ENCODE results near the gene PPIF.
A peak's percentile ranks its signal among the peaks of the same experiment; 100 is the strongest.

The PPIF gene

DNA sequence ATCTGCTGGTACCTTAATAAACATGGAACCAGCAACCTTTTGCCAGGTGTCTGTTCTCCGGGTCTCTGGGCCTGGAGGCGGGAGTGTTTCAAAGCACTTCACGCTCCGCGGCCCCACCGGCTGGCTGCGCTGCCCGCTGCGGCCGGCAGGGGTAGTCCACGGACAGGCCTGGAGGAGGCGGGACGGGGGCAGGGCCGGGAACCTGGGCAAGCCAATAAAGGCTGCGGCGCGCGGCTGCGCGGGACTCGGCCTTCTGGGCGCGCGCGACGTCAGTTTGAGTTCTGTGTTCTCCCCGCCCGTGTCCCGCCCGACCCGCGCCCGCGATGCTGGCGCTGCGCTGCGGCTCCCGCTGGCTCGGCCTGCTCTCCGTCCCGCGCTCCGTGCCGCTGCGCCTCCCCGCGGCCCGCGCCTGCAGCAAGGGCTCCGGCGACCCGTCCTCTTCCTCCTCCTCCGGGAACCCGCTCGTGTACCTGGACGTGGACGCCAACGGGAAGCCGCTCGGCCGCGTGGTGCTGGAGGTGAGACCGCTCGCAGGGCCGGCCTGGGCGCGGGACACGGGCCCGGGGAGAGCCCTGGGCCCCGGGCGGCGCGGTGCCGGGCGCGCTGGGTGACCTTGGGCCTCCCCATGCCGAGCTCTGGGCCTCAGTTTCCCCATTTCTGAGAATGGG lies at the start of gene PPIF:
TSS of gene PPIF (plus strand) at position 244 of the 668 bp plus-strand sequence. CDS start at position 324, 80 bp downstream.
- peak; percentile 91 for DNase-seq

DNA sequence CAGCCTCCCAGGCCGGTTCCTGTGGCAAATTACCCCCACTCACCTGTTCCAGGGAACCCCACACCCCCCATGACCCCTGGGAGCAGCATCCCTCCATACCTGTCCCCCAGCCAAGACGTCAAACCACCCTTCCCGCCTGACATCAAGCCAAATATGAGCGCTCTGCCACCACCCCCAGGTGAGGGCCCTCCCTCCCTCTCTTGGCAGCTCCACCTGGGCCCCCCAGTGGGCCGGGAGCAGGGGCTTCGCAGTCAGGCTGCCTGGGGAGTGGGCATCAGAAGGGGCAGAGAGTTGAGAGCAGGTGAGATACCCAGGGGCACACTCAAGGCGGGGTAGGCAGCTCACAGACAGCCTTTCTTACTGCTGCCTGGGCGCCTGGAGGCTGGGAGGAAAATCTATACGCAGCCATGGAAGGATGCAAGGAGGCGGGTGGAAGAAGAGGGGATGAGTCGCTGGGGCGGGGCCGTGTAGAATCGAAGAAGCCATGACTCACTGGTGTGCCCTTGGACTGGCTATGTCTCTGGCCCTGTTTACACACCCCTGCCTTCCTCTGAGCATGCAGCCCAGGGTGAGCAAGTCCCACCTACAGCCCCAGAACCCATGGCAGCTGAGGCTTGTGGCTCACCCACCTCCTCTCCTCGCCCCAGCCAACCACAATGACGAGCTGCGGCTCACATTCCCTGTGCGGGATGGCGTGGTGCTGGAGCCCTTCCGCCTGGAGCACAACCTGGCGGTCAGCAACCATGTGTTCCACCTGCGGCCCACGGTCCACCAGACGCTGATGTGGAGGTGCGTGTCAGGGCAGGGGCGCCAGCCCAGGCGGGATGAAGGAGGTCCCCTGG lies 48.6 kb upstream of the PPIF start:
- peak; percentile 90 for DNase-seq

DNA sequence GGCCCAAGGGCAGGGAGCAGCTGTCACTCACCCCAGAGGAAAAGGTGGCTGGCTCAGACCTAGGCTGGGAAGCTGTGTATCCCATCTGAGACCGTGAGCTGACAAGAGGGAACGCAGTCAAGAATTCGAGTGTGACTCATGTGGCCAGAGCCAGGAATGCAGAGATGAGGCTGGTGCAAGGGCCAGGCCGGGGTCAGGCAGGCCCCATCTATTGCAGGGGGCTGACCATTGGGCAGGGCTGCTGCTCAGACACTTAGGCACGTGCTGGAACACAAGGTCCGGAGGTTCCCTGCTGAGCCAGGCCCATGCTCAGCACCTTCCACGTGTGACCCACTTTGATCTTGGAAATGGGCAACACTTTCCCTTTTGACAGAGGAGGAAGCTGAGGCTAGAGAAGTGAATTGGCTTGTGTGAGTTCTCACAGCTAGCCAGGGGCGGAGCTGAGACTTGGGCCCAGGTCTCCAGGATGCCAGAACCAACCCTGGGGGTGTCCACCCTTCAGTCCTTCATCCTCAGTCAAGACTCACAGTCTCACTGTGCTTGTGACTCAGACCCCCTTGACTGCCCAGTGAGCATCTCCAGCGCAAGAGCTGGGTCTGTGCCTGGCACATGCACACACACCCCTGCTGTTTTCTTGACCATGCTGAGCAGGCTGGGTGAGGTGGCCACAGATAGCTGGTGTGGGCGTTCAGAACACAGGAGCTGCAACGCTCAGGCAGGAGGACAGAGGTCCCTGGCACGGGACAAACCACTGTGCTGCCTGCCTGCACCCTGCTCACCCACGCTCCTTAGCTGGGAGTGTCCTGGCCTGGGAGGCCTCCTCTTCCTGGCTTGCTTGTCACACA lies 47.6 kb upstream of the PPIF start:
- DNase-seq = peak; percentile 65

DNA sequence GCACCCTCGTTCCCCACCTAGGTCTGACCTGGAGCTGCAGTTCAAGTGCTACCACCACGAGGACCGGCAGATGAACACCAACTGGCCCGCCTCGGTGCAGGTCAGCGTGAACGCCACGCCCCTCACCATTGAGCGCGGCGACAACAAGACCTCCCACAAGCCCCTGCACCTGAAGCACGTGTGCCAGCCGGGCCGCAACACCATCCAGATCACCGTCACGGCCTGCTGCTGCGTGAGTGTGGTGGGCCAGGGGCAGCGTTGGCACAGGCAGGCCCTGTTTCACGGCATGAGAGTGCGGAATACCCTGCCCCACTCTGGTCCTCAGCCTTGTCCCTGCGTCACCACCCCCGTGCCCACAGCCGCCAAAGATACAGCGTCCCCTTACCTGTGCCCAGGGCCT lies 46.6 kb upstream of the PPIF start:
- no peak for DNase-seq

DNA sequence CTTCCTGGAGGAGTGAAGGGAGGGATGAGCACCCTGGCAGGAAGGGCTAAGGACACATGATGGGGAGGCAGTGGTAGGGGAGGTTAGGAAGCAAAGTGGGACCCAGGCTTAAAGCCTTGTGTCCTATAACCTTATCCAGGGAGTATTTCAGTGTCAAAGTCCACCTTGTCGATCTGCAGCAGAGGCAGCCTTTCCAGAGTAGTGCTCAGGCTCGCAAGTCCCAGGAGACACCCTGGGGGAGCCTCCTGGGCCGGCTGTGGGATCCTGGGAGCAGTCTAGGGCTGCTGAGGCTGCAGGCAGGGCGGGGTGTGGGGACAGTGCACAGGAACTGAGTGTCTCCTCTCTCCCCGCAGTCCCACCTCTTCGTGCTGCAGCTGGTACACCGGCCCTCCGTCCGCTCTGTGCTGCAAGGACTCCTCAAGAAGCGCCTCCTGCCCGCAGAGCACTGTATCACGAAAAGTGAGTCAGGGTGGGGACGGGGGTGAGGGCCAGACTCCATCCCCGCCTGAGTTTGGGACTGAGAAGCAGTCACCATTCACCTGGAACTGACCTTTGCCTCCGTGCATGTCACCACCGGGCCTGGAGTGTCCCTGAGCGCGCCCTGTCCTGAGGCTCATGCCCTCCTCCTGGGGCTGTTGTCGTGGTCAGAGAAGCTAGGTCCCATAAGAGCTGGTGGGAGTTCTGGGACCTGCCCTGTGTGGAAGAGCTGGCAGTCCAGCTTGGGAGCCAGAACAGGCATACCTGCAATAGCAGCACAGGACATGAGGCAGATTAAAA lies 45.3 kb upstream of the PPIF start:
- DNase-seq = no peak

DNA sequence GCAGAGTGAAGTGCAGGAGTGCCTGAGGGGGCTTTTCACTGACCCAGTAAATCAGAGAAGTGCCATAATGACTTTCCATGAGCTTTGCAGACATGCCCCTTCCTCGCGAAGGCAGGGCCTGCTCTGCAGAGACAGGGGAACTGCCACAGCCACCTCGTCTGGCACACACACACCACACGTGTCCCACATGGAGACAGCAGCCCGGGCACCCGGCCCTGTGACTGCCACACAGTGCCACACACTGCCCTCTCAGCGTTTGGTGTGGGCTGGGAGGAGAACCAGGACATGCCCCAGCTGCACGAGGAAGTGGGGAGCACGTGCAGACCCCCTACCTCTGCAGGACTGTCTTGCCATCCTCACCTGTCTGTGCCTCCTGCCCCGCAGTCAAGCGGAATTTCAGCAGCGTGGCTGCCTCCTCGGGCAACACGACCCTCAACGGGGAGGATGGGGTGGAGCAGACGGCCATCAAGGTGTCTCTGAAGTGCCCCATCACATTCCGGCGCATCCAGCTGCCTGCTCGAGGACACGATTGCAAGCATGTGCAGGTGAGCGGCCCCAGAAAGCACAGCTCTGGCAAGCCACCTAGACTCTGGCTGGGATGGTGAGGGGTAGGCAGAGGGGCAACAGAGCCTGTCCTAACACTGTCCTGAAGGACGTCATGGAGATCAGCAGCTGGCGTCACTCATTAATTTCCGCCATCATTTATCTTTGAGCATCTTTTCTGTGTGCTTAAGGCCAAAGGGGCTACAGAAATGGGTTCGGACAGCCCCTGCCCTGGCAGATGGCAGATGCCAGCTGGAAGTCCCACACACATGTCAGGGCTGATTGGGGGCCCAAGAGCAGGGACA lies 43.4 kb upstream of the PPIF start:
- no peak for DNase-seq

DNA sequence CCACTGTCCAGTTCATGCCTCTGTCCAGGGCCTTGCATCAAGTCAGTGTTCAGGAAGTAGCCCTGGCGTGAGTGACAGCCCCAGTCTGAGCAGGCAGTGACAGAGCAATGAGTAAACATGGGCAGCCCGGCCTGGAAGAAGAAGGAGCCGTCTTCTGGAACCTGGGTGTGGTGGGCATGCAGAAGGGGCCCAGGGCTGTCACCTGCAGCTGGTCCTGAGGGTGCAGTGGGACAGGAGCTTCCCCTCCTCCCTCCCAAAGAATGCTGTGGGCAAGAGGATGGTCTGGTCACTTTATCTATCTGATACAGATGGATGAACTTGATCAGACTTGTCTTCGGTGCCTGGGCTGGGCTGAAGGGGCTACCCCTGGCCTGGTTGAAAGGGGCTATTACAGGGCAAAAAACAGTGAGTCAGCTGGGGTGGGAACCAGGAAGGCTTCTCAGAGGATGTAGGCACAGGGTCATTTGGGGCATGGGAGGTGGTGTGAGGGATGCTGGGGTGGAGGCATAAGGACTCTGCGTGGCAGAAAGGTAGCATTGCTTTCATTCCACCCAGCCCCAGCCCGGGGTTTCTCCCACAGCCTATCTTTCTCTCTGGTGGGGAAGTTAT lies 42.7 kb upstream of the PPIF start:
- DNase-seq = no peak

DNA sequence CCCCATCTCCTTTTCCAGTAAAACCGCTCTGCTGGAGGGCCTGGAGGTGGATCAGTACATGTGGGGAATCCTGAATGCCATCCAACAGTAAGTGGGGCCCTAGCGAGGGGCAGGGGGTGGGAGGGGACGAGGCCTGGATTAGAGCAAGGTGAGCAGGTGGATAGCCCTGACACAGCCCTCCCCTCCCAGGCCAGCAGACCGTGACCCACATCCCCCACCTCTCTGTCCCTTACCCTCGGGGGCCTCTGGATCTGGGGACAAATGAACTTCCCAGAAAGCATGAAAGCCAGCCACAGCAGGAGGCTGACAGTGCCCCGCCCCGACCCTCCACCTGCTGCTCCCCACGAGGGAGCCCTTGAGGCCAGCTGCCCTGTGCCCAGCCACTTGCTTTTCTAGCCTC lies 41.8 kb upstream of the PPIF start:
- no peak for DNase-seq

DNA sequence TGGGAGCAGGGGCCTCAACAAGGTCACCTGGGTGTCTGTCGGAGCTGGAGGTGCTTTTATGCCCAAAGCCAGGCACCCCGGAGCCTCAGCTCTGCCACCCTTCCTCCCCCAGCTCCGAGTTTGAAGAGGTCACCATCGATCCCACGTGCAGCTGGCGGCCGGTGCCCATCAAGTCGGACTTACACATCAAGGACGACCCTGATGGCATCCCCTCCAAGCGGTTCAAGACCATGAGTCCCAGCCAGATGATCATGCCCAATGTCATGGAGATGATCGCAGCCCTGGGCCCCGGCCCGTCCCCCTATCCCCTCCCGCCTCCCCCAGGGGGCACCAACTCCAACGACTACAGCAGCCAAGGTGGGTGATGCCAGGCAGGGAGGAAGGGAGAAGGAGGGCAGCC lies 41.3 kb upstream of the PPIF start:
- DNase-seq = no peak

DNA sequence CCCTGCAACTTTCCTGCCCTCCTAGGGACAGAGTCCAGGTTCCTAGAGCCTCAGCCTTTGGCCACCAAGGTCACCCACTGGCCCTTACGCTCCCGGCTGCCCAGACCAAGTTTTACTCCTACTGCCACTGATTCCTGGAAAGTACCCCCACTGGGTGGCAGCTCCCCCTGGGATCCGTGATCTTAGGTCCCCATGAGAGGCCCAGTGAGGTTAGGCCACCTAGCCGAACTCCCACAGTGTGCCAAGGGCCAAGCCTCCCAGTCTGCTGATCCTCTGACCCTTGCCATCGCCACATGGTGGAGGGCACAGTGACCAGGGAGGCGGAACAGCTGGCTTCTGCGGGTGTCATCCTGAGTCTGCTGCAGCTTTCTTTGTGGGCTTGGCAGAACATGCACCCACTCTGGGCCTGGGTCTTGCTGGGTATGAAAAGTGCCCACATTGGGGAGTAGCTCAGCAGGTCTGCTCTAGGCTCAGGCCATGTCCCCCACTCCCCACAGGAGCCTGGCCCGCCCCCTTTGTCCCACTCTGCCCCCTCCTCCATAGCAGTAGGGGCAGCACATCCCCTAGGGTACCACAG lies 40.5 kb upstream of the PPIF start:
- no peak for DNase-seq

DNA sequence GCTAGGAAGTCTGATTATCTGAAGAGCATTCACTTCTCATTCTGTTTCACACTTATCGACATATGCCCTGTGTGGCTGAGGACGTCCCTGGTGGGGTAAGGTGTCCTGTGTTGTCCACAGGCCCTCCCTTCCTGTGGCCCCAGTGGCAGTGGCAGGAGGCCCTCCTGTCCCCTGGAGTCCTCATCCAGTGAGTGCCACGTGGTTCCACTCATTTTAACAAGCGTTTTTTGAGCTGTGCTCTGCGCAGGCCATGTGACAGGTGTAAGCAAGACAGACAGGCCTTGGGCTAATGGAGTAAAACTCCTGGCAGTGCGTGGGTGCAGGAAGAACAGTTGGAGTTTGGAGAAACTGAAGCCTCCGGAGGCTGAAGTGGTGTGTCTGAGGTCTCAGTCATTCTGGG lies 39.3 kb upstream of the PPIF start:
- no peak for DNase-seq

DNA sequence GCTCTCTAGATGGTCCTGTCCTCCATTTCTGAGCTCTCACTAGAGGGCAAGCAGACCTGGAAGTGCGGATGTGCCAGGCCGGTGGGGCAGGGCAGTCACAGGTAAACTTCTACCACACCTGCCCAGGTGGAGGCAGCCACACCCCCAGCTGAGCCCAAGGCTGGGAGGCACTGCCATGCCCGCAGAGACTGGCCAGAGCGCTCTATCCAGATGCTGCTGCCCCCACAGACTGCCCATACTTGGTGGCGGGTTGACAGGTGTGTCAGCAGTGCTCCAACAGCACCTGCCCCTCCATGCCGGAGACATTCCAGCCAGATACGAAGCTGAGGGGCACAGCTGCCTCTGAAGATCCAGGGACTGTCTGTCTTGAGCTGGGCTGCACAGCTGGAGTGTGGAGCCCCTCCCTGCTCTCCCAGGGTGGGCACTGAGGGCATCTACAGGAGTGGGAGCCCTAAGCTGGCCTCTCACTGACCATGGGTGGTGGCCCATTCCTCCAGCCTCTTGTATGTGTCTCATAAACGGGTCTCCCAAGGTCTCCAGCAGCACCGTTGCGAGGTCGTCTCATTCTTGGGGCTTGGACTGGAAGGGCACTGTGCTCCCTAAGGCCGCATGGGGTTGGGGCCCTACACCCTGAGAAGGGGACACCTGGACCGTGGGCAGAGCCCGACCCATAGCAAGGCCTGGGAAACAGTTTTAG lies 38.2 kb upstream of the PPIF start:
- no peak for DNase-seq

DNA sequence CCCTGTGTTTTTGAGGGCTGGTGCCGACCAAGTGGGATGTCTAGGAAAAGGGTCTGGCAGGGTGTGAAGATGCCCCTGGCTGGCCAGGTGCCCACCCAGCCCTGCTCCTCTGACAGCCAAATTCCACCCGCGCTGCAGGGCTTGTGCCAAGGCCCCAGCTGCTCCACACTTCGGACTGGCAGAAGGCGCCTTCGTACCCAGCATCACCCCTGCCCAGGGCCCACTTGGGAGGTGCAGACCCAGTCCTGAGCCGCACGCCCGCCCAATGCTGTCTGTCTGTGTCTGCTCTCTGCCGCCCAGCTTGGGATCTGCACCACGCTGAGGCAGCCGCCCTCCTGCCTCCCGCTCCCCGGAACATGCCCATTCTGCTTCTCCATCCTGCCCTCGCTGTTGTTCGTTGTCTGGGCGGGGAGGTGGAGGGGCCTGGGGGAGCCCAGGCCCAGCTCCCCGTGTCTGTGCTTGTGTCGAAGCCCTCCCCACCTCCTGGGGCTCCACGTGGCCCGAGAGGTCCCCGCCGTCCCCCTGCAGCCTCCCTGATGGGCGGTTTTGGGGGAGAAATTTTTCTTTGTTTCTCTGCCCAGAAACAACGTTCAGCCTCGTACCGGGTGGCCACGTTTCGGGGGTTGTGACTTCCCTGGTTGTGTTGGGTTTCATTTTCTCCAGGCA lies 36.9 kb upstream of the PPIF start:
- no peak for DNase-seq

DNA sequence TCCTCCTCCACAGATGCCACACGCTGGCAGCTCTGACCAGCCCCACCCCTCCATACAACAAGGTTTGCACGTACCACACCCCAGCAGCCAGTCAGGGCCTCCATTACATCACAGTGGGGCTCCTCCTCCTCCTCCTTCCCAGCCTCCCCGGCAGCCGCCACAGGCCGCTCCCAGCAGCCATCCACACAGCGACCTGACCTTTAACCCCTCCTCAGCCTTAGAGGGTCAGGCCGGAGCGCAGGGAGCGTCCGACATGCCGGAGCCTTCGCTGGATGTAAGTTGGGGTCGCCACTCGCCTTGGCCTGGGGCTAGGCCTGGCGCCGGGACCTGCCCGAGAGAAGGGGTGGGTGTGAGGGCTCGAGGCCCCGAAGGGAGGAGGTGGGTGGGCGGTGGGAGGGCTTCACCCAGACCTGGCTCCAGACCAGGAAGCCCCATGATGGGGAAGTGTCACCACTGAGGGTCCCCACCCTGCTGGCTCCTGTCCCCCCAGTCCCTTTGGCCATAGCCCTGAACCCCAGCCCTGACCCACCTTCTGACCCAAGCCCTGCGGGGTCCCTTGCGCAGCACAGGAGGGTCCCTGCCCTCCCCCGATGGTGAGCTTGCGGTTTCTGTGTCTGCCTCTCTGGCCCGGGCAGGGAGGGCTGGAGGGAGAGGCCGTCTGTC lies 36.2 kb upstream of the PPIF start:
- DNase-seq = no peak

DNA sequence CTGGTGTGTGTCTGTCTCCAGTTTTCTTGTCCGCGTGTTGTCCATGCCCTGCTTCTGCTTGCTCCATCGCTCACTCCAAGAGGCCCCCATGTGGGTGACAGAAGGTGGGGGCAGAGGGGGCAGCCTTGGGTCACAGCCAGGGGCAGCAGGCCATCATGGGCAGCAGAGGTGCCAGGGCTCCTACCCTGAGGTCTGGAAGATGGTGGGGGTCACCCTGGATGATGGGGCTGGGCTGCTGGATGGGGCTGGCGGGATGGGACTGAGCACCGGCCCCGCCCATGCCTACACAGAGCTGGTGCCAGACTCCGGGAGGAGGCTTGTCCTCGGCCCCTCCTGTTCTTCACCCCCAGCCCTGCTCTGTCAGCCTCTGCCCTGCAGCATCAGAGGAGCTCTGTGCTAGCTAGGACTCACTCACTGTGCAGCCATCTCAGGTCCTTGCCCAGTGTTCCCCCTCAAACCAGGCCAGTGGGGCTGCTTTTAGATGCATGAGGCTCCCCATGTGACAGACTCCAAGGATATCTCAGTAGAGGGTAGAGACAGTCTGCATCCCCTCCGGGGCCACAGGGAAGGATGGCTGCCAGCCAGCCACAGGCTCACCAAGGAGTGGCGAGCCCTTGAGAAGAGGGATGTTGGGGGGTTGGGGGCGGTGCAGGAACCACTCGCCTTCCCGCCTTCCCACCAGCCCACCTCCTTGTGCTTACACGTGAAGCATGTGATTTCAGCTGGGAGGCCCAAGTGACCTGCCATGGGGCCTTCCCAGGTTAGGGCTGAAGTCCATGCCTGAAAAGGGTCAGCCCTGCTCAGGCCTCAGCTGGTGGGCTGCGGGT lies 35.5 kb upstream of the PPIF start:
- DNase-seq = no peak

DNA sequence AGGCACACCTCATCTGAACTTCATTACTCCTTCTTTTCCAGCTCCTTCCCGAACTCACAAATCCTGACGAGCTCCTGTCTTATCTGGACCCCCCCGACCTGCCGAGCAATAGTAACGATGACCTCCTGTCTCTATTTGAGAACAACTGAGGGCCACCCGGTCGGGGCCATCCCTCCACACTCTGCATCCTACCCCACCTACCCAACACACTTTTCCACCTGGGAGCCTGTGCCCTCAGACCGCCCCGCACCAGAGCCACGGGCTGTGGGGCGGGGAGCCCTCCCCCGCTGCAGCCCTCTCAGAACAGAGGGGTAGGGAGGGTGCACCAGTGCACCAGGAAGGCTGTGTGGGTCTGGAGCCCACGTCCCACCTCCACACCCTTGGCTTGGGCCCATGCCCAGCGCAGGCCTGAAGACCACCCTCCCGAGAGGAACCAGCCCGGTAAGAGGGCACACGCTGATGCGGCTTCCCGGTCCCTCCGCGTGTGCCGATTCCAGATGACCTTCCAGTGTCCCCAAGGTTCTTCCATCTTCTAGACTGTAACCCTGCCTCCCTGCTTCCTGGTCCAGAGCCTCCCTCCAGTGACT lies 34.6 kb upstream of the PPIF start:
- no peak for DNase-seq

DNA sequence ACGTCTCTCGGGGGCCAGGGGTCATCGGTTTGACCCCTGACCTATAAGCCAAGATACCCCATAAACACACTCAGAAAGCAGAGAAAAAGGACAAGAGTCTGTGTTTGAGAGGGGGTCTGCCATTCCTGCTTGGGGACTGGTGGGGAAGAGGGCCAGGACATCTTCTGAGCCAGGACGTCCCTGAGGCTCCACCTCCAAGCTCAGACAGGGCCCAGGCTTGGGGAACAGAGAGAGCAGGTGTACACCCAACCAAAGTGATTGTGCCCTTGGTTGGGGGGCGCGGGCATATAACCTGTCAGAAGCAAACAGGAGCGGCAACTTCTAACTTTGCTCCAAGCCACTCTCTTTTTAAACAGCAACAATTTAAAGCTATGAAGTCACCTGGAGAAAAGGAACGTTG lies 33.9 kb upstream of the PPIF start:
- no peak for DNase-seq

DNA sequence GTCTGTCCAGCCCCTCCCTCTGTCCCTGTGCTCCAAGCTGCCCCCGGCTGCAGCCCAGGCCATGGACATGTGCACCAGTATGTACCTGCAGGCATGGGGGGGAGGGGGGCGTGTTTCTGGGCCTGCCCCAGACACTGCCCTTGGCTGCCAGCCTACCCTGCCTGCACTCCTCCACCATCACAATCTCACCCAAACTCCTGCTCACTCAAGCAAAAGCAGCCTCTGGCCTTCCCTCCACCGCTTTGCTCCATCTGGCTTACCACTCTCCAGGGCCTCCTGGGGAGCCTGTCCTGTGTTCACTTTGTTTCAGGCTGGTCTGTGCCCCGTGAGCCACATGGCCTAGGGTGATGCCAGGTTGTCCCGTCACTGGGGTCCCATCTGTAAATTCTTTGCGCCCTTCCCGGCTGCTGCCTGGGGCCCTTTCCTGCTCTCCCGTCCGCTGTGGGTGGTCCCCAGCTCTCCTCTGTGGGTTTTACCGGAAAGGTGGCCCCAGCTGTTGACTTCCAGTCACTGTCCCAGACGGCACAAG lies 33.3 kb upstream of the PPIF start:
- no peak for DNase-seq
